ENCODE measurements around the gene TRPM2. TPM values are rescaled to one million over a fixed set of nuclear protein-coding genes. Genes with fewer than 3 reads are reported as not detected.

Gene TRPM2
- total and polyA plus RNA-seq, 4 experiments from 2014 or later: 0.37 to 1.7 (median 1.3) TPM; not detected in 1

- no peaks in the 10 kb centered on the region for H3K4me1 Mint-ChIP-seq
- H3K27me3 Mint-ChIP-seq: no peaks in the 10 kb centered on the region
- H3K27ac Mint-ChIP-seq: no peak overlapping the region
- Histone ChIP-seq H3K27ac (ENCODE audit: low read depth, low read length) (no peak overlapping the region), H3K27me3 (ENCODE audit: insufficient read depth, low read length) (no peaks in the 10 kb centered on the region), H3K4me3 (ENCODE audit: low read length in 2 of 2) (no peak overlapping the region), H3K36me3 (ENCODE audit: insufficient read depth, low read length) (no peaks in the 10 kb centered on the region), H3K4me1 (ENCODE audit: insufficient read depth, low read length) (no peaks in the 10 kb centered on the region), H3K9me3 (ENCODE audit: control insufficient read depth in 1 of 2, low read length in 2 of 2) (no peaks in the 10 kb centered on the region)
- ChIA-PET POLR2A (ENCODE audit: partially characterized antibody) (no interaction called here), CTCF (ENCODE audit: partially characterized antibody) (no interaction called here)
- DNase-seq: no peak
- no peak overlapping the region for H3K4me3 Mint-ChIP-seq
- peaks cover 0 to 3% (median 0%) of the 10 kb centered on the region in 8 donors for H3K9me3 Mint-ChIP-seq
- intact Hi-C loops (cut with micrococcal nuclease): no loop called here
- H3K36me3 Mint-ChIP-seq: peaks cover 0 to 3% of the 10 kb centered on the region in 2 donors
These were observed 83.9 kb downstream of the TRPM2 start for GRCh38 chr21:44437371-44437695.

- intact Hi-C loops (cut with micrococcal nuclease): no loop called here
- no peaks in the 10 kb centered on the region for H3K4me1 ChIP-seq (ENCODE audit: insufficient read depth, low read length)
- H3K9me3 ChIP-seq (ENCODE audit: control insufficient read depth in 1 of 2, low read length in 2 of 2): no peaks in the 10 kb centered on the region
- no peaks in the 10 kb centered on the region for H3K27me3 ChIP-seq (ENCODE audit: insufficient read depth, low read length)
- H3K36me3 ChIP-seq (ENCODE audit: insufficient read depth, low read length): no peaks in the 10 kb centered on the region
- Mint-ChIP-seq H3K4me1 (no peaks in the 10 kb centered on the region), H3K27ac (no peak overlapping the region), H3K4me3 (no peak overlapping the region), H3K9me3 (peaks cover 0 to 2% (median 0%) of the 10 kb centered on the region in 8 donors), H3K27me3 (no peaks in the 10 kb centered on the region), H3K36me3 (peaks cover 0 to 3% of the 10 kb centered on the region in 2 donors)
- no peak for DNase-seq
- ChIA-PET CTCF (ENCODE audit: partially characterized antibody) (no interaction called here), POLR2A (ENCODE audit: partially characterized antibody) (no interaction called here)
- H3K27ac ChIP-seq (ENCODE audit: low read depth, low read length): no peak overlapping the region
- H3K4me3 ChIP-seq (ENCODE audit: low read length in 2 of 2): no peak overlapping the region
These were observed 84.4 kb downstream of the TRPM2 start for GRCh38 chr21:44437696-44438431.

- H3K27me3 ChIP-seq (ENCODE audit: insufficient read depth, low read length): no peaks in the 10 kb centered on the region
- H3K9me3 ChIP-seq (ENCODE audit: control insufficient read depth in 1 of 2, low read length in 2 of 2): no peaks in the 10 kb centered on the region
- Mint-ChIP-seq H3K27me3 (no peaks in the 10 kb centered on the region), H3K4me1 (no peaks in the 10 kb centered on the region), H3K4me3 (no peak overlapping the region), H3K36me3 (peaks cover 0 to 3% of the 10 kb centered on the region in 2 donors), H3K27ac (no peak overlapping the region), H3K9me3 (peaks cover 0 to 2% (median 0%) of the 10 kb centered on the region in 8 donors)
- H3K36me3 ChIP-seq (ENCODE audit: insufficient read depth, low read length): no peaks in the 10 kb centered on the region
- POLR2A ChIA-PET (ENCODE audit: partially characterized antibody): no interaction called here
- no peaks in the 10 kb centered on the region for H3K4me1 ChIP-seq (ENCODE audit: insufficient read depth, low read length)
- no peak overlapping the region for H3K27ac ChIP-seq (ENCODE audit: low read depth, low read length)
- no peak for DNase-seq
- CTCF ChIA-PET (ENCODE audit: partially characterized antibody): no interaction called here
- intact Hi-C loops (cut with micrococcal nuclease): no loop called here
- H3K4me3 ChIP-seq (ENCODE audit: low read length in 2 of 2): no peak overlapping the region
These were observed 85.2 kb downstream of the TRPM2 start for GRCh38 chr21:44438531-44439210.

GRCh38 chr21:44439211-44439600 lies 85.8 kb downstream of the TRPM2 start:
- POLR2A ChIA-PET (ENCODE audit: partially characterized antibody): no interaction called here
- no peak overlapping the region for H3K4me3 ChIP-seq (ENCODE audit: low read length in 2 of 2)

GRCh38 chr21:44440241-44441040 lies 87.0 kb downstream of the TRPM2 start:
- H3K9me3 ChIP-seq (ENCODE audit: control insufficient read depth in 1 of 2, low read length in 2 of 2): no peaks in the 10 kb centered on the region
- POLR2A ChIA-PET (ENCODE audit: partially characterized antibody): no interaction called here
- no peaks in the 10 kb centered on the region for H3K27me3 Mint-ChIP-seq
- CTCF ChIA-PET (ENCODE audit: partially characterized antibody): interaction anchor here (0.6 kb wide), 1 partner anchor 39 kb away, joined by 3 read pairs; no protein-coding TSS in a partner anchor
- intact Hi-C loops (cut with micrococcal nuclease): no loop called here
- H3K4me3 ChIP-seq (ENCODE audit: low read length in 2 of 2): no peak overlapping the region
- no peak for DNase-seq
- H3K36me3 ChIP-seq (ENCODE audit: insufficient read depth, low read length): no peaks in the 10 kb centered on the region
- H3K9me3 Mint-ChIP-seq: peaks cover 0 to 2% (median 0%) of the 10 kb centered on the region in 8 donors
- no peaks in the 10 kb centered on the region for H3K4me1 ChIP-seq (ENCODE audit: insufficient read depth, low read length)
- H3K27me3 ChIP-seq (ENCODE audit: insufficient read depth, low read length): no peaks in the 10 kb centered on the region
- H3K36me3 Mint-ChIP-seq: no peaks in the 10 kb centered on the region
- no peak overlapping the region for H3K27ac ChIP-seq (ENCODE audit: low read depth, low read length)
- no peak overlapping the region for H3K27ac Mint-ChIP-seq
- no peaks in the 10 kb centered on the region for H3K4me1 Mint-ChIP-seq
- H3K4me3 Mint-ChIP-seq: no peak overlapping the region

More at GRCh38 chr21:44439211-44439600, 85.8 kb downstream of the TRPM2 start:
- Histone ChIP-seq H3K9me3 (ENCODE audit: control insufficient read depth in 1 of 2, low read length in 2 of 2) (no peaks in the 10 kb centered on the region), H3K27ac (ENCODE audit: low read depth, low read length) (no peak overlapping the region), H3K27me3 (ENCODE audit: insufficient read depth, low read length) (no peaks in the 10 kb centered on the region), H3K4me1 (ENCODE audit: insufficient read depth, low read length) (no peaks in the 10 kb centered on the region), H3K36me3 (ENCODE audit: insufficient read depth, low read length) (no peaks in the 10 kb centered on the region)
- Mint-ChIP-seq H3K36me3 (peaks cover 0 to 2% of the 10 kb centered on the region in 2 donors), H3K4me3 (no peak overlapping the region), H3K27ac (no peak overlapping the region), H3K27me3 (no peaks in the 10 kb centered on the region), H3K9me3 (peaks cover 0 to 2% (median 0%) of the 10 kb centered on the region in 8 donors), H3K4me1 (no peaks in the 10 kb centered on the region)
- no peak for DNase-seq
- intact Hi-C loops (cut with micrococcal nuclease): no loop called here
- CTCF ChIA-PET (ENCODE audit: partially characterized antibody): no interaction called here

GRCh38 chr21:44441041-44441400 lies 87.6 kb downstream of the TRPM2 start:
- intact Hi-C loops (cut with micrococcal nuclease): no loop called here
- H3K4me1 Mint-ChIP-seq: no peaks in the 10 kb centered on the region
- H3K9me3 Mint-ChIP-seq: no peaks in the 10 kb centered on the region
- no peak overlapping the region for H3K4me3 Mint-ChIP-seq
- no peak overlapping the region for H3K27ac ChIP-seq (ENCODE audit: low read depth, low read length)
- no peak for DNase-seq
- H3K4me3 ChIP-seq (ENCODE audit: low read length in 2 of 2): no peak overlapping the region
- no peaks in the 10 kb centered on the region for H3K27me3 Mint-ChIP-seq
- H3K9me3 ChIP-seq (ENCODE audit: control insufficient read depth in 1 of 2, low read length in 2 of 2): no peaks in the 10 kb centered on the region
- ChIA-PET POLR2A (ENCODE audit: partially characterized antibody) (no interaction called here), CTCF (ENCODE audit: partially characterized antibody) (no interaction called here)
- no peaks in the 10 kb centered on the region for H3K36me3 Mint-ChIP-seq
- no peaks in the 10 kb centered on the region for H3K27me3 ChIP-seq (ENCODE audit: insufficient read depth, low read length)
- H3K27ac Mint-ChIP-seq: no peak overlapping the region
- H3K36me3 ChIP-seq (ENCODE audit: insufficient read depth, low read length): no peaks in the 10 kb centered on the region
- no peaks in the 10 kb centered on the region for H3K4me1 ChIP-seq (ENCODE audit: insufficient read depth, low read length)

GRCh38 chr21:44441581-44442265 lies 88.3 kb downstream of the TRPM2 start:
- Mint-ChIP-seq H3K27ac (no peak overlapping the region), H3K27me3 (peaks cover 0 to 4% of the 10 kb centered on the region in 2 donors), H3K36me3 (no peaks in the 10 kb centered on the region), H3K4me1 (no peaks in the 10 kb centered on the region), H3K9me3 (no peaks in the 10 kb centered on the region), H3K4me3 (no peak overlapping the region)
- POLR2A ChIA-PET (ENCODE audit: partially characterized antibody): no interaction called here
- Histone ChIP-seq H3K9me3 (ENCODE audit: control insufficient read depth in 1 of 2, low read length in 2 of 2) (no peaks in the 10 kb centered on the region), H3K4me1 (ENCODE audit: insufficient read depth, low read length) (no peaks in the 10 kb centered on the region), H3K36me3 (ENCODE audit: insufficient read depth, low read length) (no peaks in the 10 kb centered on the region), H3K4me3 (ENCODE audit: low read length in 2 of 2) (no peak overlapping the region), H3K27me3 (ENCODE audit: insufficient read depth, low read length) (no peaks in the 10 kb centered on the region), H3K27ac (ENCODE audit: low read depth, low read length) (no peak overlapping the region)
- CTCF ChIA-PET (ENCODE audit: partially characterized antibody): no interaction called here
- no peak for DNase-seq
- intact Hi-C loops (cut with micrococcal nuclease): no loop called here
